GM12875 (cell line): ENCODE data around the gene ZNF101.
"Not testable (repeated sequence)": the region's sequence is repeated elsewhere in the genome, so short reads cannot be mapped to it uniquely, and the experiment has no call there.

Experiments
- H3K4me3 ChIP-seq: one replicate; pipeline ENCODE4 v1.5.1; 2011; ENCODE audit warnings: low read depth, low read length, control low read depth
- TF ChIP-seq, protein P1 (sequence below): IDR thresholded peaks from 2 replicates; pipeline ENCODE4 v1.5.1; 2011; ENCODE audit warnings: low read depth, mild to moderate bottlenecking, control low read depth, inconsistent platforms, low read length, moderate library complexity, borderline replicate concordance; ENCODE audit not compliant: insufficient read depth

The ZNF101 gene

DNA sequence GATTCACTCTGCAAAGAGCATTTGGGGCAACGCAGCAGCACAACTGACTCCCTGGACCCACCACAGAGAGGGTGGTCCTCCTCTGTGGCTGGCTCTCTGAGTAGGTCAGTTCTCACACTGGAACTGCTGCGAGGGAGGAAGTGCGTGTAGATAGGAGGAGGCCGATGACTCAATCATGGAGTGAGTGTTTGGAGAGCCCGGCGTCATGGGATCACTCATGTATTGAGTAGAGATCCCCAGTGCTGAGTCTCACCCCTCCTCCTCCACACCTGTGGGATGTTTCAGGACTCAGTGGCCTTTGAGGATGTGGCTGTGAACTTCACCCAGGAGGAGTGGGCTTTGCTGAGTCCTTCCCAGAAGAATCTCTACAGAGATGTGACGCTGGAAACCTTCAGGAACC is 8.9 kb downstream of the ZNF101 start:
- H3K4me3 ChIP-seq, result no peak overlapping the region
- TF ChIP-seq, protein P1, sequence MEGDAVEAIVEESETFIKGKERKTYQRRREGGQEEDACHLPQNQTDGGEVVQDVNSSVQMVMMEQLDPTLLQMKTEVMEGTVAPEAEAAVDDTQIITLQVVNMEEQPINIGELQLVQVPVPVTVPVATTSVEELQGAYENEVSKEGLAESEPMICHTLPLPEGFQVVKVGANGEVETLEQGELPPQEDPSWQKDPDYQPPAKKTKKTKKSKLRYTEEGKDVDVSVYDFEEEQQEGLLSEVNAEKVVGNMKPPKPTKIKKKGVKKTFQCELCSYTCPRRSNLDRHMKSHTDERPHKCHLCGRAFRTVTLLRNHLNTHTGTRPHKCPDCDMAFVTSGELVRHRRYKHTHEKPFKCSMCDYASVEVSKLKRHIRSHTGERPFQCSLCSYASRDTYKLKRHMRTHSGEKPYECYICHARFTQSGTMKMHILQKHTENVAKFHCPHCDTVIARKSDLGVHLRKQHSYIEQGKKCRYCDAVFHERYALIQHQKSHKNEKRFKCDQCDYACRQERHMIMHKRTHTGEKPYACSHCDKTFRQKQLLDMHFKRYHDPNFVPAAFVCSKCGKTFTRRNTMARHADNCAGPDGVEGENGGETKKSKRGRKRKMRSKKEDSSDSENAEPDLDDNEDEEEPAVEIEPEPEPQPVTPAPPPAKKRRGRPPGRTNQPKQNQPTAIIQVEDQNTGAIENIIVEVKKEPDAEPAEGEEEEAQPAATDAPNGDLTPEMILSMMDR, result no peak

DNA sequence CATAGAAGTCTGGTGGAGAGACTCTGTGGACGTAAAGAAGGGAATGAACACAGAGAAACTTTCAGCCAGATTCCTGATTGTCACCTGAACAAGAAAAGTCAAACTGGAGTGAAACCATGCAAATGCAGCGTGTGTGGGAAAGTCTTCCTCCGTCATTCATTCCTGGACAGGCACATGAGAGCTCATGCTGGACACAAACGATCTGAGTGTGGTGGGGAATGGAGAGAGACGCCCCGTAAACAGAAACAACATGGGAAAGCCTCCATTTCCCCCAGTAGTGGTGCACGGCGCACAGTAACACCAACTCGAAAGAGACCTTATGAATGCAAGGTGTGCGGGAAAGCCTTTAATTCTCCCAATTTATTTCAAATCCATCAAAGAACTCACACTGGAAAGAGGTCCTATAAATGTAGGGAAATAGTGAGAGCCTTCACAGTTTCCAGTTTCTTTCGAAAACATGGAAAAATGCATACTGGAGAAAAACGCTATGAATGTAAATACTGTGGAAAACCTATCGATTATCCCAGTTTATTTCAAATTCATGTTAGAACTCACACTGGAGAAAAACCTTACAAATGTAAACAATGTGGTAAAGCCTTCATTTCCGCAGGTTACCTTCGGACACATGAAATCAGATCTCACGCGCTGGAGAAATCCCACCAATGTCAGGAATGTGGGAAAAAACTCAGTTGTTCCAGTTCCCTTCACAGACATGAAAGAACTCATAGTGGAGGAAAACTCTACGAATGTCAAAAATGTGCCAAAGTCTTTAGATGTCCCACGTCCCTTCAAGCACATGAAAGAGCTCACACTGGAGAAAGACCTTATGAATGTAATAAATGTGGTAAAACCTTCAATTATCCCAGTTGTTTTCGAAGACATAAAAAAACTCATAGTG is 10.8 kb downstream of the ZNF101 start:
- no peak overlapping the region for H3K4me3 ChIP-seq
- TF ChIP-seq, protein P1, result no peak

DNA sequence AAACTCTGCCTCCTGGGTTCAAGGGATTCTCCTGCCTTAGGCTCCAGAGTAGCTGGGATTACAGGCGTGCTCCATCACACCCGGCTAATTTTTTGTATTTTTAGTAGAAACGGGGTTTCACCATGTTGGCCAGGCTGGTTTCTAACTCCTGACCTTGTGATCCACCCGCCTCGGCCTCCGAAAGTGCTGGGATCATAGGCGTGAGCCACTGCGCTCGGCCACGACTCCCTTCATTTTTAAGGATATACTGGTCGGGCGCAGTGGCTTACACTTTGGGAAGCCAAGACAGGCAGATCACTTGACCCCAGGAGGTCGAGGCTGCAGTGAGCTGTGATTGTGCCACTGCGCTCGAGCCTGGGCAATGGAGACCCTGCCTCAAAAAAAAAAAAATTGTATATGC is 17.5 kb downstream of the ZNF101 start:
- H3K4me3 ChIP-seq, result not testable (repeated sequence)

DNA sequence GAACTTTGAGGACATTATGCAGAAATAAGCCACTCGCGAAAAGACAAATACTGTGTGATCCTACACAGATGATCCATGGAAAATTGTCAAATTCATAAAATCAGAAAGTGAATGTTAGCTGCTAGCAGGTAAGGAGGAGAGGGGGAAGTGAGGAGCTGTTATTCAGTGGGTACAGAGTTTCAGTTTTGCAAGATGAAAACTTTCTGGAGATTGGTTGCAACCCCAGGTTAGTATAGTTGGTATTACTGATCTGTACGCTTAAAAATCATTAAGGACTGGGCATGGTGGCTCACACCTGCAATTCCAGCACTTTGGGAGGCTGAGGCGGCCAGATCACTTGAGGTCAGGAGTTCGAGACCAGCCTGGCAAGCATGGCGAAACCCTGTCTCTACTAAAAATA is 17.9 kb downstream of the ZNF101 start:
- TF ChIP-seq, protein P1, result no peak

DNA sequence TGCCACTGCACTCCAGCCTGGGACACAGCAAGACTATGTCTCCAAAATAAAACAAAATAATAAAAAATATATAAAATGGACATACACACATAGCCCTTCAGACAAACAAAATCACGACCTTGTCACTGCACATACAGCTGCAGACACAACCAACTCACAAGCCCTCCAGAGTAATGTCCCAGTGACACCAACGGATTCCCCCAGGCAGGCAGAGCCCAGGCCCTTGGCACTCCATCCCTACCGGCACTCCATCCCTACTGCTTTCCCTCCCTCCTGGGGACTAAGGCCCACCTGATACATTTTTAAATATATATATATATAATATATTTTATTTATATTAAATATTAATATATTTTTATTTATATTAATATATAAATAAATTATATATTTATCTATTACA is 18.5 kb downstream of the ZNF101 start:
- no peak overlapping the region for H3K4me3 ChIP-seq
- TF ChIP-seq, protein P1, result no peak

More for the DNA sequence above, 17.9 kb downstream of the ZNF101 start:
- H3K4me3 ChIP-seq, result no peak overlapping the region

DNA sequence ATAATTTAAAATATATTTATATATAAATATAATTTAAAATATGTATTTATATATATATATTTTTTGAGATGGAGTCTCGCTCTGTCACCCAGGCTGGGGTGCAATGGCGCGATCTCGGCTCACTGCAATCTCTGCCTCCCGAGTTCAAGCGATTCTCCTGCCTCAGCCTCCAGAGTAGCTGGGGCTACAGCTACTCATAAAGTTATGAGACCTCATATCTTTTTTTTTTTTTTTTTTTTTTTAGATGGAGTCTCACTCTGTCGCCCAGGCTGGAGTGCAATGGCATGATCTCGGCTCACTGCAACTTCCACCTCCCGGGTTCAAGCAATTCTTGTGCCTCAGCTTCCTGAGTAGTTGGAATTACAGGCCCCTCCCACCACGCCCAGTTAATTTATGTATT is 20.4 kb downstream of the ZNF101 start:
- H3K4me3 ChIP-seq, result not testable (repeated sequence)

DNA sequence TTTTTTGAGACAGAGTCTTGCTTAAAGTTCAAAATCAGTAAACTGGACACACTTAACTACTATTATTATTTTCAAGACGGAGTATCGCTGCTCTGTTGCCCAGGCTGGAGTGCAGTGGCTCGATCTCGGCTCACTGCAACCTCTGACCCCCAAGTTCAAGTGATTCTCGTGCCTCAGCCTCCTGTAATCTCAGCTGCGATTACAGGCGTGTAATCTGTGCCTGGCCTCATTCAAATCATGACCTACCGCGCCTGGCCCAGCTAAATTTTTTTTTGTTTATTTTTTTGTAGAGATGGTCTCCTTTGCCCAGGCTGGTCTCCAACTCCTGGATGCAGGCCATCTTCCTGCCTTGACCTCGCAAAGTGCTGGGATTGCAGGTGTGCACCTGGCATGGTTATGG is 23.0 kb downstream of the ZNF101 start:
- H3K4me3 ChIP-seq, result no peak overlapping the region
- TF ChIP-seq, protein P1, result no peak

DNA sequence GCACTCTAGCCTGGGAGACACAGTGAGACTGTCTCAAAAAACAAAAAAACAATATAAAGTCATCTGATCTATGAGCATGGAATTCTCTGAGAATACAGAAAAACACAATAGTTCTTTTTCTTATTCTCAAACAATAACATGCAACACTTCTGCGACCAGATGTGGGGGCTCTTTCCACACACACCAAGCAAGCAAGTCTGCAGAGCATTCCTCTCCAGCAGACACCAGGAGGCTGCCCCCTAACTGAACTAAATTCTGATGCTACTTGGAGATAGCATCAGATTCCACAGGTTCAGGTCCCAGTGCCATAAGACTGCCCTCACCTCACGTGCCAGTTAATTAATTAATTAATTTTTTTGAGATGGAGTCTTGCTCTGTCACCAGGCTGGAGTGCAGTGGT is 27.7 kb downstream of the ZNF101 start:
- TF ChIP-seq, protein P1, result no peak
- no peak overlapping the region for H3K4me3 ChIP-seq
